ENCODE results near the gene MB. TPM values are rescaled to one million over a fixed set of nuclear protein-coding genes. Genes with fewer than 3 reads are reported as not detected.

The MB gene
- total RNA-seq, 2 donors from 2014 or later, result not detected

GRCh38 chr22:35649026-35649553 is 32.0 kb upstream of the MB start:
- no peak for DNase-seq
- ATAC-seq, result no peak
- H3K27ac Mint-ChIP-seq, result peak overlapping the region; percentile 100
- peak overlapping the region; percentile 100 for H3K4me3 Mint-ChIP-seq
- H3K4me1 Mint-ChIP-seq, result peaks cover 33% of the 10 kb centered on the region
- H3K27me3 Mint-ChIP-seq, result no peaks in the 10 kb centered on the region
- H3K36me3 Mint-ChIP-seq (ENCODE audit: low read depth), result peaks cover 9% of the 10 kb centered on the region
- no peaks in the 10 kb centered on the region for H3K9me3 ChIP-seq (ENCODE audit: control insufficient read depth, low read length, poor library complexity, severe bottlenecking)

GRCh38 chr22:35648066-35649025 is 31.2 kb upstream of the MB start, which contains the start of gene APOL6:
TSS of gene APOL6 (plus strand) at chr22:35648446. CDS start at chr22:35656426, 7,980 bp downstream.
- Mint-ChIP-seq H3K27me3 (no peaks in the 10 kb centered on the region), H3K27ac (peak within 1 kb of the TSS; percentile 100), H3K4me3 (peak within 1 kb of the TSS; percentile 100), H3K4me1 (peaks cover 28% of the 10 kb centered on the region), H3K36me3 (ENCODE audit: low read depth) (peaks cover 6% of the 10 kb centered on the region)
- ATAC-seq, result peak; percentile 79
- DNase-seq, result peak in 2 of 3 donors; percentile 22 to 27
- H3K9me3 ChIP-seq (ENCODE audit: control insufficient read depth, low read length, poor library complexity, severe bottlenecking), result no peaks in the 10 kb centered on the region

- no peak for ATAC-seq
- Mint-ChIP-seq H3K27ac (peak overlapping the region; percentile 100), H3K36me3 (ENCODE audit: low read depth) (peaks cover 6% of the 10 kb centered on the region), H3K4me3 (no peak overlapping the region), H3K4me1 (peaks cover 23% of the 10 kb centered on the region), H3K27me3 (no peaks in the 10 kb centered on the region)
- no peak for DNase-seq
- no peaks in the 10 kb centered on the region for H3K9me3 ChIP-seq (ENCODE audit: control insufficient read depth, low read length, poor library complexity, severe bottlenecking)
Measured at GRCh38 chr22:35645646-35646045, 28.5 kb upstream of the MB start.

DNA sequence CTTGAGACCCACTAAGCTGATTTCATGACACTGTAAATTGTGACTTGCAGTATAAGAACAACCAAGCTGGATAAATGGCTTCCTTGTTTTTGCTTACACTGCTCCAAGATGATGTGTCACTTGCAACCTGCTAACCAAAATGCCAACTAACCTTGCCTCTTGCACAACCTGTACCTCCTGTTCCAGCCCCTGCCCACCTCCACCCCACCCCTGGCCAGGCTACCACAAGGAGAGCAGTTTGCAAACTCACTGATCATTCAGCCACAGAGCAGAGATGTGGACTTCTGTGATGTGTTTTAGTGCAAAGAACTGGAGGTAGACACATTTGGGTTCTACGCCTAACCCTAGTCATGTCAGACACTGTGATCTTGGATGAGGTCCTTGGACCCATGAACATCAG is 26.9 kb upstream of the MB start:
- Mint-ChIP-seq H3K36me3 (ENCODE audit: low read depth) (peaks cover 6% of the 10 kb centered on the region), H3K27ac (no peak overlapping the region), H3K4me3 (no peak overlapping the region), H3K4me1 (peaks cover 12% of the 10 kb centered on the region), H3K27me3 (peaks cover under 1% of the 10 kb centered on the region)
- no peak for DNase-seq
- ATAC-seq, result no peak
- no peaks in the 10 kb centered on the region for H3K9me3 ChIP-seq (ENCODE audit: control insufficient read depth, low read length, poor library complexity, severe bottlenecking)

DNA sequence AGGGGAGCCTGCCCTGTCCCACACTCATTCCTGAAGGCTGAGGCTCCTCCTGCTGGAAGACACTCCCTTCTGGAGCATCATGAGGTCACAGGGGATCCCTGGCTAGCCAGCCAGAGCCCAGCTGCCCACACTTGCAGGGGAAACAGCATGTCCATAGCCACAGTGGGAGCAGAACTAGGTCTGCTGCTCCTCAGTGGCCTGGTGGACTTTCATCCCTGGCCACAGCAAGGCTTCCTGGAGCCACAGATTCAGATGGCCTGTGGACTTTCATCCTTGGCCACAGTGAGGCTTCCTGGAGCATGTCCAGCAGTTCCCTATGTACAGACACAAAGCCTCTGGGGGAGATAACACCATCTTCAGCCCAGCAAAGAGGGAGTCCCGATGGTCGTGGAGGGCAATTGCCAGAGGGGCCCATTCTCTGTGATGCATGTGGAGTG is 25.2 kb upstream of the MB start:
- H3K4me1 Mint-ChIP-seq, result peaks cover 4% of the 10 kb centered on the region
- no peak for ATAC-seq
- no peak overlapping the region for H3K4me3 Mint-ChIP-seq
- DNase-seq, result no peak
- no peaks in the 10 kb centered on the region for H3K9me3 ChIP-seq (ENCODE audit: control insufficient read depth, low read length, poor library complexity, severe bottlenecking)
- peaks cover 10% of the 10 kb centered on the region for H3K27me3 Mint-ChIP-seq
- H3K27ac Mint-ChIP-seq, result no peak overlapping the region
- H3K36me3 Mint-ChIP-seq (ENCODE audit: low read depth), result no peaks in the 10 kb centered on the region

- no peaks in the 10 kb centered on the region for H3K4me1 Mint-ChIP-seq
- no peak for DNase-seq
- ATAC-seq, result no peak
- H3K27me3 Mint-ChIP-seq, result peaks cover 10% of the 10 kb centered on the region
- no peaks in the 10 kb centered on the region for H3K36me3 Mint-ChIP-seq (ENCODE audit: low read depth)
- no peaks in the 10 kb centered on the region for H3K9me3 ChIP-seq (ENCODE audit: control insufficient read depth, low read length, poor library complexity, severe bottlenecking)
- H3K4me3 Mint-ChIP-seq, result no peak overlapping the region
- H3K27ac Mint-ChIP-seq, result no peak overlapping the region
Measured at GRCh38 chr22:35641494-35642120, 24.5 kb upstream of the MB start.

GRCh38 chr22:35638410-35638809 is 21.3 kb upstream of the MB start:
- DNase-seq, result no peak
- H3K9me3 ChIP-seq (ENCODE audit: control insufficient read depth, low read length, poor library complexity, severe bottlenecking), result no peaks in the 10 kb centered on the region
- peaks cover 2% of the 10 kb centered on the region for H3K36me3 Mint-ChIP-seq (ENCODE audit: low read depth)
- H3K27me3 Mint-ChIP-seq, result peaks cover 10% of the 10 kb centered on the region
- no peak overlapping the region for H3K4me3 Mint-ChIP-seq
- no peak for ATAC-seq
- peaks cover 10% of the 10 kb centered on the region for H3K4me1 Mint-ChIP-seq
- no peak overlapping the region for H3K27ac Mint-ChIP-seq

GRCh38 chr22:35638001-35638400 is 20.9 kb upstream of the MB start:
- ATAC-seq, result no peak
- Mint-ChIP-seq H3K4me1 (peaks cover 14% of the 10 kb centered on the region), H3K27me3 (peaks cover 10% of the 10 kb centered on the region)

DNA sequence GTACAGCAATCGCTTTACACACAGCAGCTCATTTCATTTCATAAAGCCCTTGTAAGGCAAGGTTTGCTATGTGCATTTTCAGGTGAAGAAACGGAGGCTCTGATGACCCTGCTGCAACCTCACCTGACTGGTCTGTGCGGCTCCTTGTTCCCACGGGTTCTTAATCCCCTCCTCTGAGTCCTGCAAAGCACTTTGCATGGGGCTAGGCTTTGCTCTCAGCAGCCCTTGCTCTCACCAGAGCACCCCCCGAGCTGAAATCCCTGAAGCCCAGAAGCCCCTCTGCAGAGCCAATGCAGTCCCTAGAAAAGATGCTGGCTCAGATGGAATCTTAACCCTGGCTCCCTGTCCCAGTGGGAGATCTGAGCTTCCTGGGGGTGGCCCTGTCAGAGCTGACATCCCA is 20.1 kb upstream of the MB start:
- peaks cover 15% of the 10 kb centered on the region for H3K4me1 Mint-ChIP-seq

More at GRCh38 chr22:35638001-35638400, 20.9 kb upstream of the MB start:
- no peak for DNase-seq
- Mint-ChIP-seq H3K4me3 (no peak overlapping the region), H3K36me3 (ENCODE audit: low read depth) (peaks cover 2% of the 10 kb centered on the region), H3K27ac (peak overlapping the region; percentile 29)
- H3K9me3 ChIP-seq (ENCODE audit: control insufficient read depth, low read length, poor library complexity, severe bottlenecking), result no peaks in the 10 kb centered on the region

DNA sequence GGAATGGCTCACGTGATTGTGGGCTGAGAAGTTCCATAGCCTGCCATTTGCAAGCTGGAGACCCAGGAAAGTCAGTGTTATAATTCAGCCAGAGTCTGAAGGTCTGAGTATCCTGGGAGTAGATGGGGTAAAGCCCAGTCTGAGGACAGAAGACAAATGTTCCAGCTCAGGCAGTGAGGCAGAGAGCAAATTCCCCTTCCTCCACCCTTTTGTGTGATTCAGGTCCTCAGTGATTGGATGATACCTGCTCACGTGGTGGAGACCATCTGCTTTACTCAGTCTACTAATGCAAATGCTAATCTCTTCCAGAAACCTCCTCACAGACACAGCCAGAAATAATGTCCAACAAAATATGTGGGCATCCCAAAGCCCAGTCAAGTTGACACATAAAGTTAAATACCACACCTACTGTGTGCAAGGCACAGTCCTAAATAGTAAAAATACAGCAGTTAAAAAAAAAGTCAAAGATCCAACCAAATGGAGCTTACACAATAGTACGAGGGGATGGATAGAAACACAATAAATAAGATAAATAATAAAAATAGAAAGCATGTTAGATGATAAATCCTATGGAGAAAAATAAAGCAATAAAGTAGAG is 17.9 kb upstream of the MB start:
- H3K9me3 ChIP-seq (ENCODE audit: control insufficient read depth, low read length, poor library complexity, severe bottlenecking), result no peaks in the 10 kb centered on the region
- no peak for DNase-seq
- peaks cover 19% of the 10 kb centered on the region for H3K4me1 Mint-ChIP-seq
- ATAC-seq, result no peak
- peaks cover 2% of the 10 kb centered on the region for H3K36me3 Mint-ChIP-seq (ENCODE audit: low read depth)
- peaks cover 10% of the 10 kb centered on the region for H3K27me3 Mint-ChIP-seq
- no peak overlapping the region for H3K4me3 Mint-ChIP-seq
- H3K27ac Mint-ChIP-seq, result no peak overlapping the region

More for the DNA sequence above, 20.1 kb upstream of the MB start:
- Mint-ChIP-seq H3K27me3 (peaks cover 10% of the 10 kb centered on the region), H3K27ac (peak overlapping the region; percentile 29), H3K36me3 (ENCODE audit: low read depth) (peaks cover 2% of the 10 kb centered on the region), H3K4me3 (no peak overlapping the region)
- H3K9me3 ChIP-seq (ENCODE audit: control insufficient read depth, low read length, poor library complexity, severe bottlenecking), result no peaks in the 10 kb centered on the region
- no peak for ATAC-seq
- DNase-seq, result no peak

DNA sequence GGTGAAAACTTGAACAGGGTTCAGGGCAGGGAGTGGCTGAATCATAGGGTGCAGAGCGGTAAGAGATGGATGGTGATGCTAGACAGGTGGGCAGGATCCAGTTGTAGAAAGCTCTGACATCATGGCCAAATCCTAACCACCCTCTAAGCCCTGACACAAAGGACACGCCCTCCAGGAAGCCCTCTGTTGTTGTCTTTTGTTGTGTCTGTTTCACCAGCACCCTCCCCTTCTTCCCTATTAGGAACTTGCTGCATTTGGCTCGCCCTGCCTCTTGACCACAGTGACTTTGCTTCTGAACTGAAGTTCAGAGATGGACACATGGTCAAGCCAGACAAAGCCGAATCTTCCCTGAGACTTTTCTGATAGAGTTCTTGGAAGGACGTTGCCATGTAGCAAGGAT is 16.9 kb upstream of the MB start:
- Mint-ChIP-seq H3K27ac (no peak overlapping the region), H3K36me3 (ENCODE audit: low read depth) (peaks cover 2% of the 10 kb centered on the region), H3K4me3 (no peak overlapping the region), H3K4me1 (peaks cover 22% of the 10 kb centered on the region), H3K27me3 (peaks cover 10% of the 10 kb centered on the region)
- ATAC-seq (no peak), DNase-seq (no peak)
- H3K9me3 ChIP-seq (ENCODE audit: control insufficient read depth, low read length, poor library complexity, severe bottlenecking), result no peaks in the 10 kb centered on the region

GRCh38 chr22:35633520-35633919 is 16.4 kb upstream of the MB start:
- H3K36me3 Mint-ChIP-seq (ENCODE audit: low read depth), result peaks cover 2% of the 10 kb centered on the region
- no peaks in the 10 kb centered on the region for H3K9me3 ChIP-seq (ENCODE audit: control insufficient read depth, low read length, poor library complexity, severe bottlenecking)
- H3K27ac Mint-ChIP-seq, result no peak overlapping the region
- no peak overlapping the region for H3K4me3 Mint-ChIP-seq
- no peak for DNase-seq
- ATAC-seq, result no peak
- peaks cover 5% of the 10 kb centered on the region for H3K27me3 Mint-ChIP-seq
- H3K4me1 Mint-ChIP-seq, result peaks cover 22% of the 10 kb centered on the region

DNA sequence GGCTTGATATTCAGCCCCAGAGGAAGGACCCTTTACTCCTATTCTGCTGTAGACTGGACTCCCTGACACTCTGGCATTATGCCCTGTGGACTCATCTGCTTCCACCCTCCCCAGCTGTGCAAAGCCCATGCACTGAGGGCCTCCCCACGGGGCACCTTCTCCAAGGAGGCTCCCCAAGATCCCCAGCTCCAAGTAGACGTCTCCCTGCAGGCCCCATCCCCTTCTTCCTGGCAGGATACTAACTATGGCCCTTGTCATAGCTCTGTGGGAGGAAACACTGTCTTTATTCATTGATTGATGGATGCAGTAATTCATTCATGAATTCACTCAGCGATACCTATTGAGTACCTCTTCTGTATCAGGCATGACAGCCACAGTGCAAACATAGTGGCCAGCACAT is 15.8 kb upstream of the MB start:
- DNase-seq, result no peak
- H3K27me3 Mint-ChIP-seq, result no peaks in the 10 kb centered on the region
- peaks cover 22% of the 10 kb centered on the region for H3K4me1 Mint-ChIP-seq
- ATAC-seq, result no peak
- peak overlapping the region; percentile 3 for H3K4me3 Mint-ChIP-seq
- H3K27ac Mint-ChIP-seq, result no peak overlapping the region
- peaks cover 2% of the 10 kb centered on the region for H3K36me3 Mint-ChIP-seq (ENCODE audit: low read depth)
- no peaks in the 10 kb centered on the region for H3K9me3 ChIP-seq (ENCODE audit: control insufficient read depth, low read length, poor library complexity, severe bottlenecking)
